GM18909 (cell line): ENCODE results near the gene SOAT2.

Source experiments
- ATAC-seq: cut with Tn5 transposase; IDR thresholded peaks from one replicate; pipeline ENCODE4 v1.9.1; 2021; ENCODE audit warnings: mild to moderate bottlenecking; ENCODE audit not compliant: unreplicated experiment, poor library complexity

The SOAT2 gene

GRCh38 chr12:53064613-53065436 is 38.5 kb upstream of the SOAT2 start:
- ATAC-seq, result no peak

GRCh38 chr12:53065470-53065869 is 37.8 kb upstream of the SOAT2 start:
- no peak for ATAC-seq

- no peak for ATAC-seq
Observed at GRCh38 chr12:53065975-53066931, 37.0 kb upstream of the SOAT2 start.

DNA sequence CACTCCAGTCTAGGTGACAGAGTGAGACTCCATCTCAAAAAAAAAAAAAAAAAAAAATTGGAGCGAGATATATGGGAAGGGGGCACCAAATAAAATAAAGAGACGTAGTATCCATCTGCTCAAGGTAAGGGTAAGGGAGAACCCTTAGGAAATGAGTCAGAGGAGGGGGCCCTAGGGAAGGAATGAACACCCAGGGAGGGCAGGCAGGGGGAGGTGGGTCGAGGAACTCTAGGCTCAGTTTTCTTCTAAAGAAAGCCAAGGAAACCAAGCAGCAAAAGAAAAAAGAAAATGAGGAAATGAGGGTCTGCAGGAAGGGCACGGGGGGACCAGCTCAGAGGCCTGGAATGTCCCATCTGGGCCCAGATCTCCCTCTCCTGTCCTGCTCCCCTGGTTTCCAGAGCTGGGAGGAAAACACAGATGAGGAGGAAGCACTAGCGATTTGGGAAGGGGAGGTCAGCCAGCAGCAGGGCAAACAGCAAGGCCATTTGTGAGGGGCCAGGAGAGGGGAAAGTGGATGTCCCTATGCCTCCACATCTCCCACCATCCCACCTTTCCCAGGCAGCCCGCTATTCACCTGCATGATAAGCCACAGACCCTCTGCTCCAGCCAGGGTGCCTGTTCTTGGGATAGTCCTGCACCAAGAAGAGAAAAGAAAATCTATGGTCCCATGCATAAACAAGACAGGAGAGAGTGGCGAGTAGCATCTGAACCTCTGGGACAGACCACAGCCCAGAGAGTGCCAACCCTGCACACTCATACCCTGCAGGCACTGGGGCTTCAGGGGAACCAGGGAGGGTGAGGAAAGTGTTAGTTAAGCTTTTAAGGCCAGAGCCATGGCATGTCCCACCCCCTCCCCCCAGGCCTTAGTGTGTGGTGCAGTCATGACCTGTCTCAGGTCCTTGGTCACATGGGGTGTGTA is 36.0 kb upstream of the SOAT2 start:
- ATAC-seq, result no peak

DNA sequence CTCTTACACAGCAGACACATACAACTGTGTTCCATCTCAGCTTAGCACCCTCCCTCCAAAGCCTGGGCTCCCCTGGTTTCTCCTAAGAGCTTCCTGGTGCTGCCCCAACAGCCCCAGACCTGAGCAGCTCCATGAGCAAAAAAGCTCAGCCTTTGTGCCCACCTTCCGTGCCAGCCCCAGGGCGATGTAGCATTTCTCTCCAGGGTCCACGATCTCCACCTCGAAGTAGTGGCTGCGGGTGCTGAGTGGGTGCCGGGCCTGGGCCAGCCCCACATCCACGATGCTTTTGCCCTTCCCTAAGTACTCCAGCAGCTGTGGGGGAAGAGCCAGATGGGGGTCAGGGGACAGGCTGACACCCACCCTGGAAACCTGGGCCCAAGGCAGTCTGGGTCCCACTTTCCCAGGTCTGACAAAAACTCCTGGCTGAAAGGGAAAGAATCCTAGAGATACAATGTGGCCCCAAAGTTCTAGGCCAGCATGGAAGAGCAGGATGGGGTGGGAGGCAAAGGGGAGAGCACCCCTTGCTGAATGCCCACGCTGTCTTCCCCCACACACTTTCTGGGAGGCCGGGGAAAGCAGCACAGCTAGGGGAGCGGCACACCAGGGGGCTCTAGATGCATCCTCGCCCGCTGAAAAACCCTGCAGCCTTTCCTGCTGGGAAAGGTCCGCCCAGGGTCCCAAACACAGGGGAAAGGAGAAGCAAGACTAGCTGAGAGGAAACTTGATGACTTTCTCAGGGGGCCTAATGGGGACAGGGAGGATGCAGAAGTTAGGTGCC is 35.1 kb upstream of the SOAT2 start:
- no peak for ATAC-seq

GRCh38 chr12:53068811-53069585 is 34.3 kb upstream of the SOAT2 start:
- no peak for ATAC-seq

DNA sequence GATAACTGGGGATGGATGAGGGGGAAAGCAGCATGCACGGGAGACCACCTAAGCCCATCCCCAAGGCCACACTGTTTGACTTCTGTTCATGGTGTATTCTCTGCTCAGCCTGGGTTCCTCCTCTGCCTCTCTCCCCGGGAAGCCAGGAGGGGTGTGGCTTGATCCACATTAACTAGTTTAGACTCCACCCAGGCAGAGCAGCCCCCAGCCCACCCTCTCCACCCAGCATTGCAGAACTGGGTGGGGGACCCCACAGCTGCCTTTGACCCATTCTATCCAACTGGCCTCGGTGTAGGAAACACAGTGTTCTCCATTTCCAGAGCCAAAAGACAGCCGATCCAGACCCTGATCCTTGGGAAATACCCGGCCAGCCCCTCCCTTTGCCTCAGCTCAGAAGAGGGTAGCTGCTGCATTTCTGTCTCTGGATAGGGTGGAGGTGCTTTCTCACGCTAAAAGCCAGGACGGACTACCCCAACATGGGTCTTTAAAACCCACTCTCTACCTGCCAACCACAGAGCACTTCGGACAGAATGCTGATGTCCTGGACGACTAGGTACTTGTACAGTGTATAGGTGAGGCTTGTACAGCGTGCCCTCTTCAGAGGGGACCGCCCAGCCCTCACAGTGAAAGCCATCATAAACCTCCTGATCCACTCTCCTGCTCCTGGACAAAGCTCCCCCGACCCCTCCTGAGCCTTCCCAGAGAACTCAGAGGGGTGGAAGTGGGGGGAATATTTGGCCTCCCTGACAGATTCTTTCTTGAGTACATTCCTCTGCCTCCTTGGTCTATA is 33.5 kb upstream of the SOAT2 start:
- ATAC-seq, result no peak

GRCh38 chr12:53070877-53071492 is 32.3 kb upstream of the SOAT2 start:
- ATAC-seq, result no peak

GRCh38 chr12:53071591-53072551 is 31.4 kb upstream of the SOAT2 start:
- no peak for ATAC-seq

- ATAC-seq, result no peak
Observed at GRCh38 chr12:53073881-53074280, 29.4 kb upstream of the SOAT2 start.

- no peak for ATAC-seq
Observed at GRCh38 chr12:53074283-53074998, 28.8 kb upstream of the SOAT2 start.

DNA sequence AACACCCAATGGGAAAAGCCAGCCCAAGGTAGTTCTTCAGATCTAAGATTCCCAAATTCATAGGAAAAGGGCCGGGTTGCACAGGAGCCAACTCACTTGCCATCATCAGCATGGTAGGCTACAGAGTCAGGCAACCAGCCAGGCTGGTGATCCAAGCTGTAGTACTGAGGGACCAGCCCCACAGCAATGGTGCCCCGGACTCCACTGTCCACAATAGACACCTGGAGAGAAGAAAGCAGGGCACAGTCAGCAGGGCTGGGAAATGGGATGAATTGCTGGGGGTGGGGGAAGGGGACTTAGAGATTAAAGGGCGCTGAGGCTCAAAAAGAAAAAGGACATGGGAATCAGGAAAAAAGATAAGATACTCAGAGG is 28.3 kb upstream of the SOAT2 start:
- no peak for ATAC-seq

DNA sequence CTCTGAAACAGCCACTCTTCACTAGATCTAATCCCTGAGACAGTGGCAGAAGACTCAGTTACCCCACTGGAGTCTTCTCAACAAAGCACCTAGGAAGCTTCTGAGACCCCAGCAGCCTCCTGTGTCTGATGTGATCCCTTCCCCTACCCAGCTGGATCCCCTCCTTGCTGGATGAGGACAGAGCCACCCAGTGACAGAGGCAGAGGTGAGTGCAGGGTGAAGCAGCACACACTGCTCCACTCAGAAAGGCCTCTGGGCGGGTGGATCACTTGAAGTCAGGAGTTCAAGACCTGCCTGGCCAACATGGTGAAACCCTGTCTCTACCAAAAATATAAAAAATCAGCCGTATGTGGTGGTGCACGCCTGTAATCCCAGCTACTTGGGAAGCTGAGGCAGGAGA is 26.8 kb upstream of the SOAT2 start:
- no peak for ATAC-seq

DNA sequence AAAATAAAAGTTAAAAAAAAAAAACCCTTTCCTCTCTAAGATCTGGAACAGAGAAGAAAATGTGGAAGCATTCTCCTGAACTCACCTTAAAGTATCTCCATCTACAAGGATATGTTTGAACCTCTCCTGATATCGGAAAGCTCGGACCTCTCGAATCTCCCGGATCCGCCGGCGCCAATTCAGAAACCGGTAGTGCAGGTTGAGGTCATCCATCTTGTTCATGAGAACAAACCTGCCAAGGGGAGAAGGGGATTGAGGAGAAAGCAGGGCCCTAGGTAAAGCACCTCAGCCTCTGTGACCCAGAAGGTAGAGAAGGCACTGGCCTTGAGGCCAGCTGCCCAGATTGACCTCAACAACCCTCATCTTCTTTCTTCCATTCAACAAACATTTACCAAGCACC is 26.3 kb upstream of the SOAT2 start:
- ATAC-seq, result no peak

GRCh38 chr12:53078425-53079225 is 24.7 kb upstream of the SOAT2 start:
- ATAC-seq, result peak; percentile 21
